Calu3 (cell line): ENCODE results near the gene DCLK1. TPM values are rescaled to one million over a fixed set of nuclear protein-coding genes. Genes with fewer than 3 reads are reported as not detected.

Experiments
- BruUV-seq: library from RNA; stranded (reverse); fragments of 400-500 nt; replicated peaks from 2 replicates; lab custom pipeline; 2021; lab: Mats Ljungman, UMichigan
- CTCF ChIA-PET: fragments of 300-600 bp; sonication (Branson Sonifier 250); formaldehyde crosslinking; loops from one replicate; lab custom pipeline; 2022; ENCODE audit warnings: antibody characterized with exemption; lab: Charles Lee
- DNase-seq: peaks from one replicate; pipeline ENCODE4 v3.0.0; 2022
- H3K27ac Mint-ChIP-seq: one replicate; pipeline ENCODE4 v1.8.0; 2022; ENCODE audit warnings: mixed read lengths; ENCODE audit not compliant: unreplicated experiment
- H3K27me3 Mint-ChIP-seq: one replicate; pipeline ENCODE4 v1.8.0; 2022; ENCODE audit warnings: mixed read lengths; ENCODE audit not compliant: unreplicated experiment
- H3K36me3 Mint-ChIP-seq: one replicate; pipeline ENCODE4 v1.8.0; 2022; ENCODE audit warnings: mild to moderate bottlenecking, moderate library complexity, mixed read lengths; ENCODE audit not compliant: insufficient read depth, unreplicated experiment
- H3K4me1 Mint-ChIP-seq: one replicate; pipeline ENCODE4 v1.8.0; 2022; ENCODE audit warnings: mild to moderate bottlenecking, low read depth, mixed read lengths; ENCODE audit not compliant: unreplicated experiment
- H3K4me3 Mint-ChIP-seq: one replicate; pipeline ENCODE4 v1.8.0; 2022; ENCODE audit warnings: mild to moderate bottlenecking, low read depth, moderate library complexity, mixed read lengths; ENCODE audit not compliant: unreplicated experiment
- H3K9me3 Mint-ChIP-seq: one replicate; pipeline ENCODE4 v1.8.0; 2022; ENCODE audit warnings: low read depth, mixed read lengths; ENCODE audit not compliant: unreplicated experiment
- CTCF ChIP-seq: fragments of 200-600 bp; IDR thresholded peaks from one replicate; pipeline ENCODE4 v1.8.0; 2022; ENCODE audit warnings: antibody characterized with exemption; ENCODE audit not compliant: unreplicated experiment
- intact Hi-C: fragments of 100-400 bp; cut with micrococcal nuclease; formaldehyde crosslinking; loops from one replicate; pipeline ENCODE4 v1.10.0; 2022; ENCODE audit not compliant: unreplicated experiment
- total RNA-seq: library from RNA; stranded (reverse); gene quantifications from 2 replicates; pipeline ENCODE4 v1.2.3, GENCODE V29; 2022

Gene DCLK1
- total RNA-seq, 1 experiment from 2014 or later = not detected

DNA sequence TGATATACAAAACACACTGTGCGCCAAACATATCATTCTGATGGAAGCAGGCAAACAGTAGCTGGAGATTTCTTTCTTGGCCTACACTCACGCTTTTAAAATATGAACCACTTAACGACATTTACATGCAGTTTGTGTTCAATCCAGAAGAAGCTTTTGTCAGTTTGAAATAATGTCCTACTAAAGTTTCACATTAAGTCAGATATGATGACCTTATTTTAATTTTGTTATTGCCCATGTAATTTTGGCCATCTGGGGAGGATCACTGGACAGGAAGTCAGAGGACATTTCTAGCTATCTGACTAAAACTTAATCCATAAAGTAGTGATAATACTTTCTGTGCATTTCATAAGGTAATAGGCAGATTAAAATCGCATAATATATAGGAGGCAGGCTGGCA lies 98.1 kb downstream of the DCLK1 start:
- no peak for DNase-seq
- BruUV-seq = no TSS peak
- TF ChIP-seq CTCF = no peak

DNA sequence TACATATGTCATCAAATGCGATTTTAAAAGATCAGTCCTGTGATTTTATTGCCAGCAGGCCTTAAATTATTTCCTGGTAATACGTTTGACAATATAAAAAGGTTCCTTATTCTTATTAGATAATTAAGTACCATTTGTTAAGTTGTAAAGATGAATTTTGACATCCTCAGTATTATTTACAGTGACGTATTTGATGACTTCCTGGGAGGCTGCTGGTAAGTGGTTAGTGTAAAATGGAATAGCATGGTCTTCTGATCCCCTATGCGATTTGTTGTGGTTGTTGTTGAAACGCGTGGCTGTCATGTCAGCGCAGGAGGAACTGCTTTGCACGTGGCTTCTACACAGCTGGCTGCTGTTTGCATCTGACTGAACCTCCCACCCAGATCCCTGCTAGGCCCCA lies 99.7 kb downstream of the DCLK1 start:
- no TSS peak for BruUV-seq
- DNase-seq = no peak
- TF ChIP-seq CTCF = no peak
- intact Hi-C loops = no loop called here
- Mint-ChIP-seq H3K27ac (no peak overlapping the region), H3K36me3 (no peaks in the 10 kb centered on the region), H3K27me3 (peaks cover 13% of the 10 kb centered on the region), H3K4me3 (no peak overlapping the region), H3K4me1 (no peaks in the 10 kb centered on the region), H3K9me3 (no peaks in the 10 kb centered on the region)
- CTCF ChIA-PET = interaction anchor here (1.0 kb wide), 1 partner anchor 127 kb away, joined by 3 read pairs; no protein-coding TSS in a partner anchor

More for the DNA sequence above, 98.1 kb downstream of the DCLK1 start:
- no peaks in the 10 kb centered on the region for H3K4me1 Mint-ChIP-seq
- no peaks in the 10 kb centered on the region for H3K36me3 Mint-ChIP-seq
- intact Hi-C loops = no loop called here
- no peaks in the 10 kb centered on the region for H3K9me3 Mint-ChIP-seq
- no peak overlapping the region for H3K27ac Mint-ChIP-seq
- no peak overlapping the region for H3K4me3 Mint-ChIP-seq
- peaks cover 13% of the 10 kb centered on the region for H3K27me3 Mint-ChIP-seq
- CTCF ChIA-PET = no interaction called here

DNA sequence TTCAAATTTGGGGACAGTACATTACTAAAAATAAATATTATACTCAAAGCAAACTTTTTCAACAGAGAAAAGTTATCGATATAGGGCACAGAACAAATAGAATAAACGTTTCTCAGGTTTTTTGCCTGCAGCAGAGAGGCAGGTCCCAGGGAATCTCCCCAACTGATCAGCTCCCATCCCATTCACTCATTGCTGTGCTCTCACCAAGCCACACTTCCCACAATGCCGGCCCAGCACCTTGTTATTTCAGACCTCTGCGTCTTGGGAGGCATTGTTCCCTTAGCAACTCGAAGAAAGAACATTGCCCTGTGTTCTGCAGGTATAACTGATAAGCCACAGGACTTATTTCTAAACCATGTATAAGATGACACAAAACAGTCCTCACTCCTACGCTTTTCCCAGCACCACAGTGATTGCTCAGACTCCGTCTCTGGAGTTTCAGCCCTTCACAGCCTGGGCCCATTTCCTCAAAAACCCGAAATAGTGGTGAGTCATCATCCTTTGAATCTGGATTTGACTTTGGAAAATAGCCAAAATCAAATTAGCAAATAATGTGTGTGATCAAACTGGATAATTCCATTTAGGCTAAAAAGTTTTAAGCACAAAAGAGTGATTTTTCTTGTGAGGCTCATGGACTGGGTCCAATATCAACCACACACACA lies 100.4 kb downstream of the DCLK1 start:
- DNase-seq = no peak
- no peaks in the 10 kb centered on the region for H3K4me1 Mint-ChIP-seq
- no peaks in the 10 kb centered on the region for H3K9me3 Mint-ChIP-seq
- no TSS peak for BruUV-seq
- CTCF ChIA-PET = interaction anchor here (1.0 kb wide), 1 partner anchor 128 kb away, joined by 3 read pairs; no protein-coding TSS in a partner anchor
- no peak for TF ChIP-seq CTCF
- no peak overlapping the region for H3K4me3 Mint-ChIP-seq
- intact Hi-C loops = no loop called here
- H3K36me3 Mint-ChIP-seq = no peaks in the 10 kb centered on the region
- H3K27ac Mint-ChIP-seq = no peak overlapping the region
- peaks cover 13% of the 10 kb centered on the region for H3K27me3 Mint-ChIP-seq

DNA sequence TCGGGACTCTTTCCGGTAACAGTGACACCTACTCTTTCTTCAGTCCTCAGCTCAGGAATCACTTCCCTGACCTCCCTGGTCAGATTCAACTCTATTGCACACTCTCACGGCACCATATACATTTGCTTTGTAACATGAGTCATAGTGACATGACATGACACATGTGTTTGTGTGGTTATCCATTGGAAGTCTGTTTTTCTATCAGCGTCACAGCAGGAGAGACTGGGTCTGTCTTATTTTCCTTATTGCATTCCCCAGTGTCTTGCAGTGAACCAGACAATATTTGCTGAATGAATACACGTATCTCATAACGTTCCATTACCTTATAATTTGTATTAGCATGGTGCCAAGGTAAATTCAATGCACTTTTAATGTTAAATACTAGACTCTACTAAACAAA lies 102.0 kb downstream of the DCLK1 start:
- intact Hi-C loops = no loop called here
- H3K27me3 Mint-ChIP-seq = no peaks in the 10 kb centered on the region
- no peak for TF ChIP-seq CTCF
- no peak for DNase-seq
- no peak overlapping the region for H3K27ac Mint-ChIP-seq
- H3K36me3 Mint-ChIP-seq = no peaks in the 10 kb centered on the region
- no peak overlapping the region for H3K4me3 Mint-ChIP-seq
- CTCF ChIA-PET = no interaction called here
- BruUV-seq = no TSS peak
- no peaks in the 10 kb centered on the region for H3K4me1 Mint-ChIP-seq
- no peaks in the 10 kb centered on the region for H3K9me3 Mint-ChIP-seq
